IgD-negative memory B cell (primary cell): Measurements from ENCODE around the gene ARHGEF4. TPM values are rescaled to one million over a fixed set of nuclear protein-coding genes. Genes with fewer than 3 reads are reported as not detected.

Source experiments
- H3K27ac Mint-ChIP-seq, 3 donors: one replicate each; pipeline ENCODE4 v1.8.0; 2020 to 2022; ENCODE audit warnings: mild to moderate bottlenecking in 3 of 3, mixed read lengths in 3 of 3, moderate library complexity in 1 of 3
- H3K27me3 Mint-ChIP-seq: one replicate; pipeline ENCODE4 v1.8.0; 2021; ENCODE audit warnings: mixed read lengths
- H3K36me3 Mint-ChIP-seq: one replicate; pipeline ENCODE4 v1.8.0; 2020; ENCODE audit warnings: mild to moderate bottlenecking, mixed read lengths
- H3K4me1 Mint-ChIP-seq, 3 donors: one replicate each; pipeline ENCODE4 v1.8.0; 2020 to 2022; ENCODE audit warnings: mixed read lengths in 3 of 3, mild to moderate bottlenecking in 1 of 3
- H3K4me3 Mint-ChIP-seq, 4 donors: one replicate each; pipeline ENCODE4 v1.8.0; 2020 to 2022; ENCODE audit warnings: mild to moderate bottlenecking in 4 of 4, mixed read lengths in 4 of 4, moderate library complexity in 3 of 4
- H3K9me3 Mint-ChIP-seq, 3 donors: one replicate each; pipeline ENCODE4 v1.8.0; 2020 to 2021; ENCODE audit warnings: mixed read lengths in 3 of 3, mild to moderate bottlenecking in 1 of 3
- polyA plus RNA-seq: library from polyadenylated mRNA; unstranded; fragments of 300-500 nt; fragmentation: Illumina TruSeq; gene quantifications from one replicate; pipeline ENCODE4 v1.2.3, GENCODE V29; 2021

Gene ARHGEF4
- polyA plus RNA-seq, 1 donor from 2014 or later = 0.24 TPM

- no peaks in the 10 kb centered on the region for H3K9me3 Mint-ChIP-seq
- peaks cover 2% of the 10 kb centered on the region for H3K36me3 Mint-ChIP-seq
- peaks cover 29% of the 10 kb centered on the region for H3K27me3 Mint-ChIP-seq
- H3K27ac Mint-ChIP-seq = no peak overlapping the region
- no peak overlapping the region for H3K4me3 Mint-ChIP-seq
- peaks cover 2 to 4% (median 3%) of the 10 kb centered on the region in 3 donors for H3K4me1 Mint-ChIP-seq
Measured at GRCh38 chr2:130837175-130837810, 579 bp downstream of the ARHGEF4 start.

- Mint-ChIP-seq H3K27ac (no peak overlapping the region), H3K4me1 (peaks cover 2 to 4% (median 3%) of the 10 kb centered on the region in 3 donors), H3K36me3 (peaks cover 2% of the 10 kb centered on the region), H3K9me3 (no peaks in the 10 kb centered on the region), H3K4me3 (peak overlapping the region in 1 of 4 donors; percentile 63), H3K27me3 (peaks cover 30% of the 10 kb centered on the region)
Measured at GRCh38 chr2:130837811-130838565, 1.3 kb downstream of the ARHGEF4 start.

GRCh38 chr2:130839011-130839780 lies 2.5 kb downstream of the ARHGEF4 start:
- Mint-ChIP-seq H3K9me3 (no peaks in the 10 kb centered on the region), H3K27me3 (peaks cover 30% of the 10 kb centered on the region), H3K4me1 (peaks cover 2 to 4% (median 3%) of the 10 kb centered on the region in 3 donors), H3K27ac (no peak overlapping the region), H3K36me3 (peaks cover 2% of the 10 kb centered on the region), H3K4me3 (peak overlapping the region in 1 of 4 donors; percentile 39)

GRCh38 chr2:130840506-130840905 lies 3.8 kb downstream of the ARHGEF4 start:
- H3K4me3 Mint-ChIP-seq = no peak overlapping the region

GRCh38 chr2:130841741-130842365 lies 5.1 kb downstream of the ARHGEF4 start:
- Mint-ChIP-seq H3K4me3 (no peak overlapping the region), H3K27me3 (peaks cover 25% of the 10 kb centered on the region), H3K9me3 (no peaks in the 10 kb centered on the region), H3K36me3 (peaks cover 2% of the 10 kb centered on the region), H3K27ac (no peak overlapping the region), H3K4me1 (no peaks in the 10 kb centered on the region)

More at GRCh38 chr2:130840506-130840905, 3.8 kb downstream of the ARHGEF4 start:
- Mint-ChIP-seq H3K36me3 (peaks cover 2% of the 10 kb centered on the region), H3K9me3 (no peaks in the 10 kb centered on the region), H3K4me1 (no peaks in the 10 kb centered on the region), H3K27ac (no peak overlapping the region), H3K27me3 (peaks cover 28% of the 10 kb centered on the region)

- H3K27me3 Mint-ChIP-seq = peaks cover 24% of the 10 kb centered on the region
- H3K27ac Mint-ChIP-seq = no peak overlapping the region
- H3K4me1 Mint-ChIP-seq = no peaks in the 10 kb centered on the region
- peaks cover 2% of the 10 kb centered on the region for H3K36me3 Mint-ChIP-seq
- no peak overlapping the region for H3K4me3 Mint-ChIP-seq
- H3K9me3 Mint-ChIP-seq = no peaks in the 10 kb centered on the region
Measured at GRCh38 chr2:130842770-130843169, 6.1 kb downstream of the ARHGEF4 start.

- no peaks in the 10 kb centered on the region for H3K4me1 Mint-ChIP-seq
- no peaks in the 10 kb centered on the region for H3K9me3 Mint-ChIP-seq
- no peak overlapping the region for H3K4me3 Mint-ChIP-seq
- H3K27ac Mint-ChIP-seq = no peak overlapping the region
- peaks cover 18% of the 10 kb centered on the region for H3K27me3 Mint-ChIP-seq
- no peaks in the 10 kb centered on the region for H3K36me3 Mint-ChIP-seq
Measured at GRCh38 chr2:130843321-130843985, 6.7 kb downstream of the ARHGEF4 start.

GRCh38 chr2:130844161-130844560 lies 7.4 kb downstream of the ARHGEF4 start:
- no peaks in the 10 kb centered on the region for H3K4me1 Mint-ChIP-seq
- peaks cover 12% of the 10 kb centered on the region for H3K27me3 Mint-ChIP-seq
- H3K4me3 Mint-ChIP-seq = no peak overlapping the region
- H3K27ac Mint-ChIP-seq = no peak overlapping the region
- H3K36me3 Mint-ChIP-seq = no peaks in the 10 kb centered on the region
- no peaks in the 10 kb centered on the region for H3K9me3 Mint-ChIP-seq

- no peak overlapping the region for H3K4me3 Mint-ChIP-seq
- H3K27ac Mint-ChIP-seq = no peak overlapping the region
- no peaks in the 10 kb centered on the region for H3K36me3 Mint-ChIP-seq
- peaks cover 10% of the 10 kb centered on the region for H3K27me3 Mint-ChIP-seq
- no peaks in the 10 kb centered on the region for H3K9me3 Mint-ChIP-seq
- H3K4me1 Mint-ChIP-seq = no peaks in the 10 kb centered on the region
Measured at GRCh38 chr2:130845505-130846085, 8.9 kb downstream of the ARHGEF4 start.

- Mint-ChIP-seq H3K27ac (no peak overlapping the region), H3K36me3 (no peaks in the 10 kb centered on the region), H3K27me3 (peaks cover 10% of the 10 kb centered on the region), H3K9me3 (no peaks in the 10 kb centered on the region), H3K4me3 (no peak overlapping the region), H3K4me1 (no peaks in the 10 kb centered on the region)
Measured at GRCh38 chr2:130846233-130846632, 9.5 kb downstream of the ARHGEF4 start.

- peaks cover 0 to 3% (median 0%) of the 10 kb centered on the region in 3 donors for H3K4me1 Mint-ChIP-seq
Measured at GRCh38 chr2:130846686-130847375, 10.1 kb downstream of the ARHGEF4 start.

GRCh38 chr2:130847776-130848525 lies 11.2 kb downstream of the ARHGEF4 start:
- Mint-ChIP-seq H3K9me3 (no peaks in the 10 kb centered on the region), H3K36me3 (no peaks in the 10 kb centered on the region), H3K4me3 (no peak overlapping the region), H3K27me3 (peaks cover 5% of the 10 kb centered on the region), H3K27ac (no peak overlapping the region), H3K4me1 (peaks cover 0 to 3% (median 2%) of the 10 kb centered on the region in 3 donors)

More at GRCh38 chr2:130846686-130847375, 10.1 kb downstream of the ARHGEF4 start:
- H3K36me3 Mint-ChIP-seq = no peaks in the 10 kb centered on the region
- H3K27me3 Mint-ChIP-seq = peaks cover 7% of the 10 kb centered on the region
- H3K9me3 Mint-ChIP-seq = no peaks in the 10 kb centered on the region
- no peak overlapping the region for H3K27ac Mint-ChIP-seq
- H3K4me3 Mint-ChIP-seq = no peak overlapping the region

- Mint-ChIP-seq H3K4me1 (peaks cover 0 to 3% (median 2%) of the 10 kb centered on the region in 3 donors), H3K4me3 (no peak overlapping the region), H3K9me3 (no peaks in the 10 kb centered on the region), H3K27me3 (peaks cover 5% of the 10 kb centered on the region), H3K36me3 (no peaks in the 10 kb centered on the region), H3K27ac (no peak overlapping the region)
Measured at GRCh38 chr2:130848526-130849210, 12.0 kb downstream of the ARHGEF4 start.
